ENCODE data around the gene SKIC3. TPM values are rescaled to one million over a fixed set of nuclear protein-coding genes. Genes with fewer than 3 reads are reported as not detected.

The SKIC3 gene
- total and polyA plus RNA-seq, 7 donors: 7.2 to 103 (median 55.8) TPM

- no peak for DNase-seq
- no peak overlapping the region for H3K27ac ChIP-seq
- no peaks in the 10 kb centered on the region for H3K27me3 ChIP-seq
- H3K4me1 ChIP-seq: no peaks in the 10 kb centered on the region
- H3K4me3 ChIP-seq: no peak overlapping the region
- no peaks in the 10 kb centered on the region for H3K9me3 ChIP-seq
- WGBS, 2 donors: 85 to 95% methylated on average over 1 of the region's 1 CpG
- TF ChIP-seq CTCF (IDR thresholded peaks at IDR 0.05): no peak
- intact Hi-C loops (cut with DNase I): loop anchor here (10.0 kb wide), 1 partner anchor 45 kb away; no protein-coding TSS in a partner anchor
- H3K36me3 ChIP-seq: peaks cover 5 to 97% (median 16%) of the 10 kb centered on the region in 4 donors
Measured at GRCh38 chr5:95520206-95520605, 34.6 kb downstream of the SKIC3 start.

GRCh38 chr5:95519681-95520080, 35.1 kb downstream of the SKIC3 start:
- H3K4me1 ChIP-seq: no peaks in the 10 kb centered on the region
- 81 to 93% methylated on average over 1 of the region's 1 CpG for WGBS, 2 donors

GRCh38 chr5:95519151-95519550, 35.6 kb downstream of the SKIC3 start:
- no peak overlapping the region for H3K4me3 ChIP-seq
- intact Hi-C loops (cut with DNase I): no loop called here
- no peak overlapping the region for H3K27ac ChIP-seq
- H3K27me3 ChIP-seq: no peaks in the 10 kb centered on the region
- TF ChIP-seq POLR2A (IDR thresholded peaks at IDR 0.05): no peak
- no peak for TF ChIP-seq EP300 (IDR thresholded peaks at IDR 0.05)
- TF ChIP-seq POLR2AphosphoS5 (IDR thresholded peaks at IDR 0.05): no peak
- 85 to 97% methylated on average over 1 of the region's 1 CpG for WGBS, 2 donors
- DNase-seq: no peak
- H3K36me3 ChIP-seq: peaks cover 5 to 97% (median 11%) of the 10 kb centered on the region in 4 donors
- no peaks in the 10 kb centered on the region for H3K4me1 ChIP-seq
- H3K9me3 ChIP-seq: no peaks in the 10 kb centered on the region

More at GRCh38 chr5:95519681-95520080, 35.1 kb downstream of the SKIC3 start:
- Histone ChIP-seq H3K4me3 (no peak overlapping the region), H3K27me3 (no peaks in the 10 kb centered on the region), H3K9me3 (no peaks in the 10 kb centered on the region), H3K36me3 (peaks cover 5 to 97% (median 12%) of the 10 kb centered on the region in 4 donors), H3K27ac (no peak overlapping the region)
- no peak for DNase-seq
- no peak for TF ChIP-seq POLR2AphosphoS5 (IDR thresholded peaks at IDR 0.05)
- TF ChIP-seq POLR2A (IDR thresholded peaks at IDR 0.05): no peak
- no peak for TF ChIP-seq CTCF (IDR thresholded peaks at IDR 0.05)
- TF ChIP-seq EP300 (IDR thresholded peaks at IDR 0.05): no peak
- intact Hi-C loops (cut with DNase I): loop anchor here (10.0 kb wide), 1 partner anchor 45 kb away; no protein-coding TSS in a partner anchor

- no peak for DNase-seq
- WGBS, 2 donors: 93 to 96% methylated on average over 2 of the region's 2 CpGs
- intact Hi-C loops (cut with DNase I): no loop called here
- H3K36me3 ChIP-seq: peaks cover 10 to 97% (median 16%) of the 10 kb centered on the region in 4 donors
- no peak overlapping the region for H3K4me3 ChIP-seq
- no peaks in the 10 kb centered on the region for H3K4me1 ChIP-seq
- TF ChIP-seq POLR2AphosphoS5 (IDR thresholded peaks at IDR 0.05) (no peak), EP300 (IDR thresholded peaks at IDR 0.05) (no peak), POLR2A (IDR thresholded peaks at IDR 0.05) (no peak), CTCF (IDR thresholded peaks at IDR 0.05) (no peak)
- H3K27ac ChIP-seq: no peak overlapping the region
- H3K27me3 ChIP-seq: no peaks in the 10 kb centered on the region
- no peaks in the 10 kb centered on the region for H3K9me3 ChIP-seq
Measured at GRCh38 chr5:95518417-95518816, 36.4 kb downstream of the SKIC3 start.

- Histone ChIP-seq H3K4me1 (no peaks in the 10 kb centered on the region), H3K27me3 (no peaks in the 10 kb centered on the region), H3K36me3 (peaks cover 19 to 100% (median 26%) of the 10 kb centered on the region in 4 donors), H3K4me3 (no peak overlapping the region), H3K9me3 (no peaks in the 10 kb centered on the region), H3K27ac (no peak overlapping the region)
- intact Hi-C loops (cut with DNase I): no loop called here
- TF ChIP-seq POLR2AphosphoS5 (IDR thresholded peaks at IDR 0.05): no peak
- TF ChIP-seq CTCF (IDR thresholded peaks at IDR 0.05): no peak
- TF ChIP-seq EP300 (IDR thresholded peaks at IDR 0.05): no peak
- TF ChIP-seq POLR2A (IDR thresholded peaks at IDR 0.05): no peak
- no peak for DNase-seq
- 93 to 97% methylated on average over 1 of the region's 1 CpG for WGBS, 2 donors
Measured at GRCh38 chr5:95511606-95512005, 43.2 kb downstream of the SKIC3 start.

Data from sigmoid colon (tissue), 7 donors.